Measurements from ENCODE around the gene ADPRHL1. TPM values are rescaled to one million over a fixed set of nuclear protein-coding genes. Genes with fewer than 3 reads are reported as not detected.

ADPRHL1 gene
- total and polyA plus RNA-seq, 2 experiments from 2014 or later = 1.0 to 1.1 TPM

- Histone ChIP-seq H3K9me2 (replicated peaks; ENCODE audit: insufficient read depth) (no peaks in the 10 kb centered on the region), H3K4me1 (ENCODE audit: insufficient read depth) (peaks cover 16% of the 10 kb centered on the region), H3K79me2 (peaks cover 37% of the 10 kb centered on the region), H4K20me1 (ENCODE audit: insufficient read depth, poor library complexity, severe bottlenecking) (peaks cover 27% of the 10 kb centered on the region), H2AFZ (no peak overlapping the region), H3K9me3 (ENCODE audit: low read depth) (no peaks in the 10 kb centered on the region), H3K4me2 (no peak overlapping the region), H3K27me3 (no peaks in the 10 kb centered on the region), H3K36me3 (replicated peaks; ENCODE audit: insufficient read depth, low read depth) (no peaks in the 10 kb centered on the region), H3K27ac (no peak overlapping the region), H3K4me3 (no peak overlapping the region)
- 87% methylated on average over 4 of the region's 4 CpGs for WGBS (ENCODE audit: low lambda C conversion rate, missing lambda C conversion rate)
- TF ChIP-seq EZH2phosphoT487 (IDR thresholded peaks at IDR 0.05; ENCODE audit: low read depth, severe bottlenecking, unreplicated experiment) = no peak
- TF ChIP-seq CTCF (IDR thresholded peaks at IDR 0.05; ENCODE audit: poor library complexity) = no peak
- TF ChIP-seq EZH2 (IDR thresholded peaks at IDR 0.05; ENCODE audit: borderline replicate concordance) = no peak
- DNase-seq (ENCODE audit: low spot score) = no peak
Observed at GRCh38 chr13:113499936-113500335, 46.6 kb upstream of the ADPRHL1 start.

GRCh38 chr13:113498905-113499304, 45.6 kb upstream of the ADPRHL1 start:
- no peak for DNase-seq (ENCODE audit: low spot score)
- H4K20me1 ChIP-seq (ENCODE audit: insufficient read depth, poor library complexity, severe bottlenecking) = peaks cover 28% of the 10 kb centered on the region
- 80% methylated on average over 6 of the region's 6 CpGs for WGBS (ENCODE audit: low lambda C conversion rate, missing lambda C conversion rate)

DNA sequence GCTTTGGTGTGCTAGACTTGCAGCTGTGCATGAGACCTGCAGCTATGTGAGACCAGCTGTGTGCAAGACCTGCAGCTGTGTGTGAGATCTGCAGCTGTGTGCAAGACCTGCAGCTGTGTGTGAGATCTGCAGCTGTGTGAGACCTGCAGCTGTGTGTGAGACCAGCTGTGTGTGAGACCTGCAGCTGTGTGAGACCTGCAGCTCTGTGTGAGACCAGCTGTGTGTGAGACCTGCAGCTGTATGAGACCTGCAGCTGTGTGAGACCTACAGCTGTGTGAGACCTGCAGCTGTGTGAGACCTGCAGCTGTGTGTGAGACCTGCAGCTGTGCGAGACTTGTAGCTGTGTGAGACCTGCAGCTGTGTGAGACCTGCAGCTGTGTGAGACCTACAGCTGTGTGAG, 43.9 kb upstream of the ADPRHL1 start:
- DNase-seq (ENCODE audit: low spot score) = no peak
- H3K4me1 ChIP-seq (ENCODE audit: insufficient read depth) = peaks cover 40% of the 10 kb centered on the region
- no peaks in the 10 kb centered on the region for H3K36me3 ChIP-seq (replicated peaks; ENCODE audit: insufficient read depth, low read depth)
- no peak overlapping the region for H2AFZ ChIP-seq
- no peaks in the 10 kb centered on the region for H3K9me3 ChIP-seq (ENCODE audit: low read depth)
- TF ChIP-seq CTCF (IDR thresholded peaks at IDR 0.05; ENCODE audit: poor library complexity) (no peak), EZH2phosphoT487 (IDR thresholded peaks at IDR 0.05; ENCODE audit: low read depth, severe bottlenecking, unreplicated experiment) (no peak), EZH2 (IDR thresholded peaks at IDR 0.05; ENCODE audit: borderline replicate concordance) (no peak)
- H3K4me3 ChIP-seq = no peak overlapping the region
- H3K79me2 ChIP-seq = peaks cover 60% of the 10 kb centered on the region
- WGBS (ENCODE audit: low lambda C conversion rate, missing lambda C conversion rate) = 0% methylated on average over 1 of the region's 1 CpG
- no peaks in the 10 kb centered on the region for H3K27me3 ChIP-seq
- H3K4me2 ChIP-seq = no peak overlapping the region
- H3K9me2 ChIP-seq (replicated peaks; ENCODE audit: insufficient read depth) = no peaks in the 10 kb centered on the region
- H4K20me1 ChIP-seq (ENCODE audit: insufficient read depth, poor library complexity, severe bottlenecking) = peaks cover 33% of the 10 kb centered on the region
- no peak overlapping the region for H3K27ac ChIP-seq

More at GRCh38 chr13:113498905-113499304, 45.6 kb upstream of the ADPRHL1 start:
- Histone ChIP-seq H3K4me2 (no peak overlapping the region), H3K4me1 (ENCODE audit: insufficient read depth) (peaks cover 26% of the 10 kb centered on the region), H3K27ac (no peak overlapping the region), H3K4me3 (no peak overlapping the region), H3K9me2 (replicated peaks; ENCODE audit: insufficient read depth) (no peaks in the 10 kb centered on the region), H3K36me3 (replicated peaks; ENCODE audit: insufficient read depth, low read depth) (no peaks in the 10 kb centered on the region), H3K9me3 (ENCODE audit: low read depth) (no peaks in the 10 kb centered on the region), H2AFZ (no peak overlapping the region), H3K27me3 (no peaks in the 10 kb centered on the region), H3K79me2 (peaks cover 48% of the 10 kb centered on the region)
- TF ChIP-seq CTCF (IDR thresholded peaks at IDR 0.05; ENCODE audit: poor library complexity) = no peak
- no peak for TF ChIP-seq EZH2 (IDR thresholded peaks at IDR 0.05; ENCODE audit: borderline replicate concordance)
- TF ChIP-seq EZH2phosphoT487 (IDR thresholded peaks at IDR 0.05; ENCODE audit: low read depth, severe bottlenecking, unreplicated experiment) = no peak
